Neuronal stem cell (in vitro differentiated cells): ENCODE data around the gene UTF1.

Experiments used
- DNase-seq: peaks from one replicate; pipeline ENCODE4 v3.0.0-alpha.2; 2013; ENCODE audit warnings: low spot score
- H2AFZ ChIP-seq: one replicate; pipeline ENCODE4 v1.6.1; 2013; ENCODE audit warnings: mild to moderate bottlenecking, low read length, inconsistent platforms
- H2AK5ac ChIP-seq: 2 replicates; pipeline ENCODE4 v1.6.1; 2013; ENCODE audit warnings: low read depth, mild to moderate bottlenecking, inconsistent platforms, low read length, moderate library complexity, mixed read lengths
- H2BK120ac ChIP-seq: 2 replicates; pipeline ENCODE4 v1.6.1; 2013; ENCODE audit warnings: low read depth, mild to moderate bottlenecking, inconsistent platforms, low read length, moderate library complexity, mixed read lengths
- H2BK12ac ChIP-seq: one replicate; pipeline ENCODE4 v1.6.1; 2013; ENCODE audit warnings: low read length, inconsistent platforms
- H2BK15ac ChIP-seq: 2 replicates; pipeline ENCODE4 v1.6.1; 2013; ENCODE audit warnings: mild to moderate bottlenecking, low read length, inconsistent platforms, mixed read lengths
- H2BK5ac ChIP-seq: one replicate; pipeline ENCODE4 v1.6.1; 2013; ENCODE audit warnings: inconsistent platforms, mild to moderate bottlenecking, low read length, moderate library complexity
- H3K14ac ChIP-seq: one replicate; pipeline ENCODE4 v1.6.1; 2013; ENCODE audit warnings: low read length, inconsistent platforms
- H3K18ac ChIP-seq: 2 replicates; pipeline ENCODE4 v1.6.1; 2013; ENCODE audit warnings: low read length, inconsistent platforms
- H3K23ac ChIP-seq: 2 replicates; pipeline ENCODE4 v1.6.1; 2013; ENCODE audit warnings: low read depth, mild to moderate bottlenecking, mixed read lengths, low read length, inconsistent platforms; ENCODE audit not compliant: poor library complexity
- H3K27ac ChIP-seq: replicated peaks from 3 replicates; pipeline ENCODE4 v1.5.1; 2013; ENCODE audit warnings: low read length, inconsistent platforms
- H3K27me3 ChIP-seq, 3 experiments: 2 replicates each; pipeline ENCODE4 v1.6.1; 2013; ENCODE audit warnings: low read length in 3 of 3, mild to moderate bottlenecking in 2 of 3, inconsistent platforms in 1 of 3, low read depth in 1 of 3, mixed read lengths in 1 of 3, moderate library complexity in 1 of 3; ENCODE audit not compliant: control insufficient read depth in 3 of 3, insufficient read depth in 3 of 3
- H3K36me3 ChIP-seq, 2 donors: replicated peaks in 1 of 2; 2 replicates each; pipeline ENCODE4 v1.6.1; 2013; ENCODE audit warnings: low read length in 2 of 2; ENCODE audit not compliant: control insufficient read depth in 2 of 2, insufficient read depth in 2 of 2
- H3K4ac ChIP-seq: 2 replicates; pipeline ENCODE4 v1.6.1; 2013; ENCODE audit warnings: inconsistent platforms, mild to moderate bottlenecking, low read length, moderate library complexity
- H3K4me1 ChIP-seq, 2 donors: 1 replicate in 1 of 2; 2 replicates in 1 of 2; pipeline ENCODE4 v1.6.1; 2013; ENCODE audit warnings: low read length in 2 of 2, low read depth in 1 of 2; ENCODE audit not compliant: control insufficient read depth in 2 of 2, insufficient read depth in 1 of 2
- H3K4me2 ChIP-seq: one replicate; pipeline ENCODE4 v1.6.1; 2013; ENCODE audit warnings: mild to moderate bottlenecking, low read length, inconsistent platforms; ENCODE audit not compliant: insufficient read depth, poor library complexity, severe bottlenecking
- H3K4me3 ChIP-seq, 2 donors: 2 replicates each; pipeline ENCODE4 v1.5.1; 2013; ENCODE audit warnings: low read length in 2 of 2, mild to moderate bottlenecking in 2 of 2, inconsistent platforms in 1 of 2, moderate library complexity in 1 of 2
- H3K79me1 ChIP-seq: one replicate; pipeline ENCODE4 v1.6.1; 2013; ENCODE audit warnings: low read depth, mild to moderate bottlenecking, inconsistent platforms, low read length, moderate library complexity
- H3K9ac ChIP-seq: one replicate; pipeline ENCODE4 v1.6.1; 2013; ENCODE audit warnings: mild to moderate bottlenecking, low read depth, low read length, inconsistent platforms; ENCODE audit not compliant: poor library complexity
- H3K9me3 ChIP-seq, 2 donors: replicated peaks in 1 of 2; 2 replicates each; pipeline versions ENCODE3 to v1.6.1; 2013; ENCODE audit warnings: low read length in 2 of 2, mild to moderate bottlenecking in 2 of 2, inconsistent platforms in 1 of 2, low read depth in 1 of 2, mixed read lengths in 1 of 2, moderate library complexity in 1 of 2; ENCODE audit not compliant: control insufficient read depth in 2 of 2, insufficient read depth in 1 of 2
- H4K8ac ChIP-seq: one replicate; pipeline ENCODE4 v1.6.1; 2013; ENCODE audit warnings: low read depth, mild to moderate bottlenecking, inconsistent platforms, low read length, moderate library complexity
- H4K91ac ChIP-seq: one replicate; pipeline ENCODE4 v1.6.1; 2013; ENCODE audit warnings: low read length, low read depth, mild to moderate bottlenecking, inconsistent platforms; ENCODE audit not compliant: poor library complexity
- WGBS, 2 donors: extraction: QIAGEN DNeasy Blood & Tissue Kit; methylation state at CpG; one replicate each; pipeline ENCODE4 v1.1.7; 2013; ENCODE audit warnings: missing lambda C conversion rate in 2 of 2, mixed read lengths in 1 of 2; ENCODE audit not compliant: insufficient read length in 2 of 2, insufficient replicate concordance in 1 of 2; ENCODE audit errors: extremely low coverage in 2 of 2; 5-methylcytosine and 5-hydroxymethylcytosine counted together

UTF1 gene

DNA sequence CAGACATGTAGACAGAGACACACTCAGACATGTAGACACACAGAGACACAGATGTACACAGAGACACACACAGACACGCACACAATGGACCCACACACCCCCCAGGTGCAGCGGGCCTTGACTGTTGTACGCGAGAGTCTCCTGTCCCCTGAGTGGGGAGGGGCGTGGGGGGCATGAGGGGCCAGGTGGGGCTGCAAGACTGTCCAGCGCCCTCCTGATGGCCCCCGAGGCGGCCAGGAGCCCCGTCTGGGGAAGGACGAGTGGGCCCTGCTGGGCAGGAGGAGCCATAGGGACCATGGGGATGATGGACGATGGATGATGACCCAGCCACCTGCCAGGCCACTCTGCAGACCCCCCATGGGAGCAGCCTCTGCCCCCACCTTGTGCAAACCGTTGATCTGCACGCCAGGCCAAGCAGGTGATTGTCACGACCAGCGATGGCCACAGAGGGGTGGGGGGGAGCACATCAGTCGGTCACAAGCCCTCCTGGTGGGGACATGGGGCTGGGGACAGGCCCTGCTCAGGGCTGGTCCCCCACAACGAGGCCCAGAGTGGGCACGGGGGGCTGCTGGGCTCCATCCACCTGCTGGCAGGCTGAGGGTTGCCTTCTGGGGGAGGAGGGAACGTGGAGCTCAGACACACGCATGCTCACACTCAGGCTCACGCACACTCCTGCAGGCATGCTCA is 19.2 kb downstream of the UTF1 start:
- H2BK5ac ChIP-seq, result no peak overlapping the region
- H3K18ac ChIP-seq, result peak overlapping the region; percentile 57
- peaks cover 5% of the 10 kb centered on the region for H3K79me1 ChIP-seq
- DNase-seq, result no peak
- no peak overlapping the region for H2BK120ac ChIP-seq
- H3K9me3 ChIP-seq, result peaks cover 0 to 3% of the 10 kb centered on the region in 2 donors
- peak overlapping the region; percentile 82 for H2AFZ ChIP-seq
- H3K36me3 ChIP-seq, result no peaks in the 10 kb centered on the region
- peak overlapping the region in 1 of 2 donors; percentile 6 for H3K4me3 ChIP-seq
- H3K4me1 ChIP-seq, result peaks cover 13 to 35% of the 10 kb centered on the region in 2 donors
- no peak overlapping the region for H3K4me2 ChIP-seq
- peaks cover 0 to 27% (median 0%) of the 10 kb centered on the region in 3 experiments for H3K27me3 ChIP-seq
- H2AK5ac ChIP-seq, result peak overlapping the region; percentile 11
- H3K9ac ChIP-seq, result no peak overlapping the region
- H2BK12ac ChIP-seq, result peak overlapping the region; percentile 14
- peak overlapping the region; percentile 39 for H2BK15ac ChIP-seq
- no peak overlapping the region for H3K4ac ChIP-seq
- H4K91ac ChIP-seq, result peak overlapping the region; percentile 25
- H3K27ac ChIP-seq, result no peak overlapping the region
- no peak overlapping the region for H4K8ac ChIP-seq
- no CpG with 5 or more reads among the region's 21 CpGs for WGBS, 2 donors
- peak overlapping the region; percentile 11 for H3K23ac ChIP-seq
- no peak overlapping the region for H3K14ac ChIP-seq

- Histone ChIP-seq H2AFZ (peak overlapping the region; percentile 82), H4K8ac (no peak overlapping the region), H3K23ac (no peak overlapping the region), H3K9me3 (peaks cover 0 to 2% of the 10 kb centered on the region in 2 donors), H3K4ac (no peak overlapping the region), H3K14ac (no peak overlapping the region), H2BK15ac (no peak overlapping the region), H3K9ac (no peak overlapping the region), H2BK5ac (no peak overlapping the region), H2BK12ac (no peak overlapping the region), H2AK5ac (peak overlapping the region; percentile 11), H3K79me1 (peaks cover 4% of the 10 kb centered on the region), H3K27me3 (peaks cover 0 to 25% (median 0%) of the 10 kb centered on the region in 3 experiments), H4K91ac (no peak overlapping the region), H3K36me3 (no peaks in the 10 kb centered on the region), H3K18ac (peak overlapping the region; percentile 44), H2BK120ac (no peak overlapping the region), H3K4me1 (peaks cover 14 to 37% of the 10 kb centered on the region in 2 donors), H3K4me2 (no peak overlapping the region), H3K27ac (no peak overlapping the region), H3K4me3 (no peak overlapping the region)
- DNase-seq, result no peak
- no CpG with 5 or more reads among the region's 11 CpGs for WGBS, 2 donors
Observed at GRCh38 chr10:133249975-133250754, 20.1 kb downstream of the UTF1 start.

DNA sequence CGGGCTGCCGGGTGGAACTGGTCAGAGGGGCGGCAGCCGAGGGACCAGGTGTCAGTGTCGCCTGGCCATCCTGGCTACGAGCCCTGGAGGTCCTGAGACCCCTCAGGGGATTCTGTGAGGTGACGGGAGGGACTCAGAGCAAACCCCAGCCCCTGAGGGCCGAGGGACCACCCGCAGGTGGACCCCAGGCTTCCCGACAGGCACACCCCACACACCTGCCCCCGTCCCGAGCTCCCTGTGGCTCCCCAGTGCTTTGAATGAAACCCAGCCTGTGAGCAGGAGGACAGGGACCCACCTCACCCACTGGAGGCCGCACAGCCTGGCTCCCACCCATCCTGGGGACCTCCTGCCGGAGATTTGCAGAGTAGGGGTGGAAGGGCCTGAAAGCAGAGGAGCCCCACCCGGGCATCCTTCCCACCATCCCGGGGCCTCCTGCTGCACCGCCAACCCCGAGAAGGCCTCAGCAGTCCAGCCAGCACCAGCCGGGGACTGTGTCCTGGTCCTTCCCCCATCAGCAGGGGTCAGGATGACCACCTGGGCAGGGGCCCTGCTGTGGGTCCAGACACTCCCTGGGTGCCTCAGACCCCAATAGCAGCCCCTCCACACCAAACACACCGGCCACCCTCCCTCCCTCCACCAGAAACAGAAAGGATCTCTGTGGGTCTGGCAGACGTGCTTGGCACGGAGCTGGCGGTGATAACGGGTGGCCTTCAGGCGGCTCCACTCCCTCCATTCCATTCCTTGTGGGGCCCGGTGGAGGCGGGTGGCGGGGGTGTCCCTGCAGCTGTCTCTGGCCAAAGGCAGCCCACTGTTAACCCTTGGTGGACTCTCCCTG is 21.6 kb downstream of the UTF1 start:
- Histone ChIP-seq H4K8ac (no peak overlapping the region), H3K4me3 (no peak overlapping the region), H3K9ac (no peak overlapping the region), H2BK5ac (peak overlapping the region; percentile 39), H3K27me3 (peaks cover 0 to 28% (median 0%) of the 10 kb centered on the region in 3 experiments), H2BK15ac (peak overlapping the region; percentile 64), H2AK5ac (peak overlapping the region; percentile 81), H3K23ac (peak overlapping the region; percentile 43), H3K79me1 (peaks cover 1% of the 10 kb centered on the region), H3K9me3 (no peaks in the 10 kb centered on the region), H3K27ac (no peak overlapping the region), H2BK12ac (peak overlapping the region; percentile 41), H3K4ac (no peak overlapping the region), H3K4me1 (peaks cover 9 to 30% of the 10 kb centered on the region in 2 donors), H2BK120ac (no peak overlapping the region), H2AFZ (no peak overlapping the region), H3K4me2 (no peak overlapping the region), H4K91ac (no peak overlapping the region), H3K36me3 (no peaks in the 10 kb centered on the region), H3K14ac (peak overlapping the region; percentile 8), H3K18ac (peak overlapping the region; percentile 35)
- DNase-seq, result no peak
- WGBS, 2 donors, result no CpG with 5 or more reads among the region's 28 CpGs
